Nephron progenitor cell (in vitro differentiated cells): Measurements from ENCODE around the gene P3H1.
"Not testable (repeated sequence)": the region's sequence is repeated elsewhere in the genome, so short reads cannot be mapped to it uniquely, and the experiment has no call there.

Experiments used
- DNase-seq: peaks from one replicate; pipeline ENCODE4 v3.0.0; 2021
- H3K27ac Mint-ChIP-seq: 2 replicates; pipeline ENCODE4 v1.8.0; 2021; ENCODE audit warnings: mild to moderate bottlenecking, moderate library complexity, mixed read lengths
- H3K27me3 Mint-ChIP-seq: 2 replicates; pipeline ENCODE4 v1.8.0; 2021; ENCODE audit warnings: mild to moderate bottlenecking, low read depth, mixed read lengths; ENCODE audit not compliant: poor library complexity
- H3K36me3 Mint-ChIP-seq: 2 replicates; pipeline ENCODE4 v1.8.0; 2021; ENCODE audit warnings: low read depth, mixed read lengths
- H3K4me1 Mint-ChIP-seq: 2 replicates; pipeline ENCODE4 v1.8.0; 2021; ENCODE audit warnings: mixed read lengths
- H3K4me3 Mint-ChIP-seq: 2 replicates; pipeline ENCODE4 v1.8.0; 2021; ENCODE audit warnings: mild to moderate bottlenecking, moderate library complexity, mixed read lengths
- H3K9me3 Mint-ChIP-seq: 2 replicates; pipeline ENCODE4 v1.8.0; 2021; ENCODE audit warnings: mild to moderate bottlenecking, moderate library complexity, mixed read lengths
- CTCF ChIP-seq: fragments of 200-600 bp; sonication (generic); IDR thresholded peaks from 2 replicates; pipeline ENCODE4 v1.5.0; 2021; ENCODE audit warnings: antibody characterized with exemption

The P3H1 gene

GRCh38 chr1:42713293-42713692 is 53.5 kb downstream of the P3H1 start:
- H3K4me1 Mint-ChIP-seq, result no peaks in the 10 kb centered on the region
- H3K27me3 Mint-ChIP-seq, result peaks cover 8% of the 10 kb centered on the region
- no peak overlapping the region for H3K27ac Mint-ChIP-seq
- H3K4me3 Mint-ChIP-seq, result no peak overlapping the region
- no peak for TF ChIP-seq CTCF
- peaks cover 98% of the 10 kb centered on the region for H3K36me3 Mint-ChIP-seq
- H3K9me3 Mint-ChIP-seq, result peaks cover 65% of the 10 kb centered on the region
- no peak for DNase-seq

GRCh38 chr1:42712808-42713207 is 54.0 kb downstream of the P3H1 start:
- Mint-ChIP-seq H3K36me3 (peaks cover 98% of the 10 kb centered on the region), H3K9me3 (peaks cover 69% of the 10 kb centered on the region)
- DNase-seq, H3K4me1 Mint-ChIP-seq, H3K4me3 Mint-ChIP-seq, H3K27ac Mint-ChIP-seq, H3K27me3 Mint-ChIP-seq: not testable (repeated sequence)

- Mint-ChIP-seq H3K27ac (peak overlapping the region; percentile 0), H3K27me3 (no peaks in the 10 kb centered on the region), H3K4me1 (no peaks in the 10 kb centered on the region), H3K9me3 (peaks cover 15% of the 10 kb centered on the region), H3K36me3 (peaks cover 97% of the 10 kb centered on the region), H3K4me3 (no peak overlapping the region)
- no peak for TF ChIP-seq CTCF
- no peak for DNase-seq
These were observed 62.9 kb downstream of the P3H1 start for GRCh38 chr1:42703888-42704464.

- Mint-ChIP-seq H3K36me3 (peaks cover 95% of the 10 kb centered on the region), H3K4me3 (no peak overlapping the region), H3K9me3 (no peaks in the 10 kb centered on the region), H3K27ac (peak overlapping the region; percentile 79), H3K27me3 (no peaks in the 10 kb centered on the region), H3K4me1 (no peaks in the 10 kb centered on the region)
- DNase-seq, result no peak
- TF ChIP-seq CTCF, result no peak
These were observed 66.8 kb downstream of the P3H1 start for GRCh38 chr1:42700006-42700405.

GRCh38 chr1:42698081-42698813 is 68.6 kb downstream of the P3H1 start:
- H3K27me3 Mint-ChIP-seq, result no peaks in the 10 kb centered on the region
- no peak overlapping the region for H3K4me3 Mint-ChIP-seq
- H3K36me3 Mint-ChIP-seq, result peaks cover 94% of the 10 kb centered on the region
- no peaks in the 10 kb centered on the region for H3K4me1 Mint-ChIP-seq
- H3K27ac Mint-ChIP-seq, result no peak overlapping the region
- no peaks in the 10 kb centered on the region for H3K9me3 Mint-ChIP-seq
- DNase-seq, result no peak
- TF ChIP-seq CTCF, result no peak
